Testis (tissue), 3 donors: ENCODE results near the gene ZNF185. TPM values are rescaled to one million over a fixed set of nuclear protein-coding genes. Genes with fewer than 3 reads are reported as not detected.

Experiments
- DNase-seq: peaks from one replicate; pipeline ENCODE4 v3.0.0-alpha.2; 2019
- H3K27ac ChIP-seq, 2 donors: fragments of 200-600 bp; sonication (generic); one replicate each; pipeline ENCODE4 v1.5.1; 2019
- H3K27me3 ChIP-seq: fragments of 200-600 bp; sonication (generic); one replicate; pipeline ENCODE4 v1.5.1; 2019
- H3K36me3 ChIP-seq: fragments of 200-600 bp; sonication (generic); one replicate; pipeline ENCODE4 v1.5.1; 2017; ENCODE audit warnings: low read depth; ENCODE audit errors: missing control alignments
- H3K4me1 ChIP-seq: fragments of 200-600 bp; sonication (generic); one replicate; pipeline ENCODE4 v1.5.1; 2019
- H3K4me3 ChIP-seq, 2 donors: fragments of 200-600 bp; sonication (generic); one replicate each; pipeline ENCODE4 v1.5.1; 2017 to 2019
- H3K9me3 ChIP-seq: fragments of 200-600 bp; sonication (generic); one replicate; pipeline ENCODE4 v1.5.1; 2017
- CTCF ChIP-seq, 3 experiments: fragments of 450-650 bp in 2 of 3; fragments of 200-600 bp in 1 of 3; sonication (generic) in 1 of 3; IDR thresholded peaks; one replicate each; pipeline ENCODE4 v1.5.1; 2016 to 2019; ENCODE audit warnings: antibody characterized with exemption in 3 of 3, mild to moderate bottlenecking in 2 of 3, moderate library complexity in 1 of 3
- POLR2A ChIP-seq: fragments of 450-650 bp; IDR thresholded peaks from one replicate; pipeline ENCODE4 v1.6.1; 2017; ENCODE audit warnings: antibody characterized with exemption, mild to moderate bottlenecking, moderate library complexity
- WGBS, 2 donors: methylation state at CpG; one replicate each; pipeline ENCODE4 v1.1.5; 2018; 5-methylcytosine and 5-hydroxymethylcytosine counted together
- intact Hi-C: fragments of 100-400 bp; cut with DNase I; formaldehyde crosslinking; loops from one replicate; pipeline ENCODE4 v1.15.1; 2023; ENCODE audit warnings: low total_unique reads
- polyA plus RNA-seq: library from polyadenylated mRNA; stranded (reverse); fragments of 350-450 nt; fragmentation: Illumina TruSeq; extraction: RNeasy Lipid Tissue Mini Kit (QIAGEN cat#74804); gene quantifications from one replicate; pipeline ENCODE4 v1.2.3, GENCODE V29; 2014; ENCODE audit warnings: low read depth, low replicate concordance; ENCODE audit not compliant: insufficient read depth
- total RNA-seq, 2 donors: library from RNA; depleted of rRNA; stranded (reverse); fragments of >200 nt; gene quantifications; one replicate each; pipeline ENCODE4 v1.2.3, GENCODE V29; 2016

Gene ZNF185
- total and polyA plus RNA-seq, 3 donors from 2014 or later: 5.9 to 11.1 (median 6.9) TPM

GRCh38 chrX:152930516-152930915 lies 32.6 kb downstream of the ZNF185 start:
- Histone ChIP-seq H3K4me3 (no peak overlapping the region), H3K36me3 (no peaks in the 10 kb centered on the region), H3K9me3 (no peaks in the 10 kb centered on the region), H3K4me1 (no peaks in the 10 kb centered on the region), H3K27me3 (no peaks in the 10 kb centered on the region), H3K27ac (no peak overlapping the region)
- WGBS, 2 donors: 100% methylated on average over 2 to 4 of the region's 4 CpGs
- intact Hi-C loops: no loop called here
- TF ChIP-seq POLR2A (no peak), CTCF (IDR thresholded peaks at IDR 0.05) (no peak)
- DNase-seq: no peak

- 93 to 100% methylated on average over 3 to 6 of the region's 6 CpGs for WGBS, 2 donors
These were observed 34.3 kb downstream of the ZNF185 start for GRCh38 chrX:152932144-152932543.

GRCh38 chrX:152932598-152933175 lies 34.8 kb downstream of the ZNF185 start:
- Histone ChIP-seq H3K27ac (no peak overlapping the region), H3K9me3 (no peaks in the 10 kb centered on the region), H3K27me3 (no peaks in the 10 kb centered on the region), H3K4me3 (no peak overlapping the region), H3K4me1 (no peaks in the 10 kb centered on the region), H3K36me3 (no peaks in the 10 kb centered on the region)
- no peak for DNase-seq
- intact Hi-C loops: no loop called here
- WGBS, 2 donors: 57 to 92% methylated on average over 4 to 6 of the region's 8 CpGs
- no peak for TF ChIP-seq POLR2A

More at GRCh38 chrX:152932144-152932543, 34.3 kb downstream of the ZNF185 start:
- no peaks in the 10 kb centered on the region for H3K36me3 ChIP-seq
- no peak for DNase-seq
- H3K9me3 ChIP-seq: no peaks in the 10 kb centered on the region
- no peaks in the 10 kb centered on the region for H3K4me1 ChIP-seq
- H3K27ac ChIP-seq: no peak overlapping the region
- no peak for TF ChIP-seq CTCF (IDR thresholded peaks at IDR 0.05)
- TF ChIP-seq POLR2A: no peak
- no peak overlapping the region for H3K4me3 ChIP-seq
- H3K27me3 ChIP-seq: no peaks in the 10 kb centered on the region
- intact Hi-C loops: no loop called here

GRCh38 chrX:152936306-152936705 lies 38.4 kb downstream of the ZNF185 start:
- Histone ChIP-seq H3K4me3 (no peak overlapping the region), H3K27me3 (no peaks in the 10 kb centered on the region), H3K27ac (no peak overlapping the region), H3K9me3 (no peaks in the 10 kb centered on the region), H3K4me1 (no peaks in the 10 kb centered on the region), H3K36me3 (no peaks in the 10 kb centered on the region)
- no peak for TF ChIP-seq POLR2A
- TF ChIP-seq CTCF (IDR thresholded peaks at IDR 0.05): no peak
- intact Hi-C loops: no loop called here
- 67% methylated on average over 2 of the region's 2 CpGs; no CpG with 5 or more reads in 1 of the 2 donors for WGBS, 2 donors
- no peak for DNase-seq

GRCh38 chrX:152937236-152937635 lies 39.4 kb downstream of the ZNF185 start:
- TF ChIP-seq POLR2A (no peak), CTCF (IDR thresholded peaks at IDR 0.05) (no peak)
- no peaks in the 10 kb centered on the region for H3K36me3 ChIP-seq
- H3K27ac ChIP-seq: no peak overlapping the region
- no peak overlapping the region for H3K4me3 ChIP-seq
- no peaks in the 10 kb centered on the region for H3K9me3 ChIP-seq
- no peak for DNase-seq
- H3K27me3 ChIP-seq: no peaks in the 10 kb centered on the region
- H3K4me1 ChIP-seq: no peaks in the 10 kb centered on the region
- WGBS, 2 donors: 91% methylated on average over 8 to 9 of the region's 9 CpGs
- intact Hi-C loops: no loop called here
